HCT116 (cell line): Measurements from ENCODE around the gene PXMP2. TPM values are rescaled to one million over a fixed set of nuclear protein-coding genes. Genes with fewer than 3 reads are reported as not detected.

ENCODE experiments used
- ATAC-seq: fragments of 200-7000 bp; cut with Tn5 transposase; 2 replicates; pipeline ENCODE4 v1.9.1; 2020; ENCODE audit warnings: mild to moderate bottlenecking, moderate library complexity
- BruUV-seq: library from RNA; stranded (reverse); fragments of 400-500 nt; replicated peaks from 2 replicates; lab custom pipeline; 2021; lab: Mats Ljungman, UMichigan
- CTCF ChIA-PET: fragments of 300-600 bp; sonication (Branson Sonifier 250); formaldehyde crosslinking; loops from one replicate; lab custom pipeline; 2021; ENCODE audit warnings: antibody characterized with exemption; lab: Charles Lee
- POLR2A ChIA-PET: fragments of 300-600, 350-600 bp; sonication (Branson Sonifier 250); formaldehyde crosslinking; loops from one replicate; lab custom pipeline; 2021; ENCODE audit warnings: antibody characterized with exemption; lab: Charles Lee
- RAD21 ChIA-PET, 2 experiments: fragments of 300-600 bp; sonication (Branson Sonifier 250); formaldehyde crosslinking; loops; one replicate each; lab custom pipeline; 2023; ENCODE audit warnings: low total read pairs in 2 of 2; ENCODE audit not compliant: uncharacterized antibody in 2 of 2, unreplicated experiment in 2 of 2, low non-redundant PET in 1 of 2; lab: Charles Lee
- DNase-seq: peaks from one replicate; pipeline ENCODE4 v3.0.0-alpha.2; 2010; ENCODE audit warnings: low read depth, low spot score
- H2AFZ ChIP-seq: fragments of 200-600 bp; shearing (Covaris generic), sonication (generic); 2 replicates; pipeline ENCODE4 v1.6.1; 2017; ENCODE audit warnings: low read depth, mixed run types, mixed read lengths, antibody characterized with exemption, low read length; ENCODE audit not compliant: poor library complexity, severe bottlenecking
- H3K27ac ChIP-seq: 2 replicates; pipeline ENCODE4 v1.5.1; 2012; ENCODE audit warnings: low read depth, low read length
- H3K27me3 ChIP-seq: fragments of 200-600 bp; sonication (generic); 2 replicates; pipeline ENCODE4 v1.6.1; 2016; ENCODE audit warnings: mixed run types, low read length, mixed read lengths; ENCODE audit not compliant: insufficient read depth
- H3K36me3 ChIP-seq, 2 experiments: fragments of 200-500 bp in 1 of 2; fragments of 200-600 bp in 1 of 2; sonication (Bioruptor generic) in 1 of 2; sonication (generic) in 1 of 2; 2 replicates each; pipeline versions ENCODE4 v1.5.1 to v1.6.1; 2014 to 2016; ENCODE audit warnings: low read length in 2 of 2, inconsistent platforms in 1 of 2, mixed read lengths in 1 of 2, mixed run types in 1 of 2; ENCODE audit not compliant: insufficient read depth in 2 of 2, control insufficient read depth in 1 of 2
- H3K4me1 ChIP-seq, 2 experiments: fragments of 200-600 bp in 1 of 2; sonication (generic) in 1 of 2; 2 replicates each; pipeline versions ENCODE4 v1.5.1 to v1.6.1; 2012 to 2017; ENCODE audit warnings: low read length in 2 of 2, inconsistent platforms in 1 of 2, mild to moderate bottlenecking in 1 of 2, mixed read lengths in 1 of 2, mixed run types in 1 of 2, moderate library complexity in 1 of 2; ENCODE audit not compliant: insufficient read depth in 2 of 2, control insufficient read depth in 1 of 2
- H3K4me2 ChIP-seq: fragments of 200-600 bp; sonication (generic); 2 replicates; pipeline ENCODE4 v1.6.1; 2017; ENCODE audit warnings: mixed run types, low read length, mixed read lengths
- H3K4me3 ChIP-seq, 2 experiments: fragments of 200-600 bp in 1 of 2; sonication (generic) in 1 of 2; replicated peaks in 1 of 2; 2 replicates each; pipeline ENCODE4 v1.5.1; 2011 to 2016; ENCODE audit warnings: low read length in 2 of 2, control low read depth in 1 of 2, low read depth in 1 of 2, mild to moderate bottlenecking in 1 of 2, mixed read lengths in 1 of 2, mixed run types in 1 of 2
- H3K79me2 ChIP-seq: fragments of 200-600 bp; sonication (generic); 2 replicates; pipeline ENCODE4 v1.6.1; 2017; ENCODE audit warnings: mild to moderate bottlenecking, mixed run types, low read length, moderate library complexity, mixed read lengths; ENCODE audit not compliant: insufficient read depth
- H3K9ac ChIP-seq: fragments of 200-600 bp; sonication (generic); 2 replicates; pipeline ENCODE4 v1.6.1; 2016; ENCODE audit warnings: low read length, mixed read lengths
- H3K9me2 ChIP-seq: fragments of 200-600 bp; sonication (generic), shearing (Covaris generic); 2 replicates; pipeline ENCODE4 v1.6.1; 2017; ENCODE audit warnings: mixed run types, mild to moderate bottlenecking, moderate library complexity; ENCODE audit not compliant: insufficient read depth
- H3K9me3 ChIP-seq, 2 experiments: fragments of 200-500 bp in 1 of 2; fragments of 200-600 bp in 1 of 2; sonication (Bioruptor generic) in 1 of 2; sonication (generic) in 1 of 2; 2 replicates each; pipeline ENCODE4 v1.6.1; 2014 to 2017; ENCODE audit warnings: low read length in 2 of 2, mixed read lengths in 2 of 2, inconsistent platforms in 1 of 2, low read depth in 1 of 2, mild to moderate bottlenecking in 1 of 2, mixed run types in 1 of 2, moderate library complexity in 1 of 2; ENCODE audit not compliant: control insufficient read depth in 1 of 2, insufficient read depth in 1 of 2
- H4K20me1 ChIP-seq: fragments of 200-600 bp; sonication (generic), shearing (Covaris generic); 2 replicates; pipeline ENCODE4 v1.6.1; 2017; ENCODE audit warnings: mixed run types, mild to moderate bottlenecking, moderate library complexity; ENCODE audit not compliant: insufficient read depth
- CBX3 ChIP-seq: IDR thresholded peaks from 2 replicates; pipeline ENCODE4 v1.6.1; 2012; ENCODE audit warnings: low read depth
- JUND ChIP-seq: IDR thresholded peaks from 2 replicates; pipeline ENCODE4 v1.6.1; 2012
- POLR2A ChIP-seq: IDR thresholded peaks from 2 replicates; pipeline ENCODE4 v1.7.0; 2011; ENCODE audit warnings: borderline replicate concordance; ENCODE audit not compliant: insufficient read depth, insufficient read length; ENCODE audit errors: extremely low read depth
- SIN3A ChIP-seq: IDR thresholded peaks from 2 replicates; pipeline ENCODE4 v1.6.1; 2012; ENCODE audit warnings: low read depth
- SP1 ChIP-seq: IDR thresholded peaks from 2 replicates; pipeline ENCODE4 v1.6.1; 2012; ENCODE audit warnings: low read depth
- TCF7L2 ChIP-seq: IDR thresholded peaks from 2 replicates; pipeline ENCODE4 v1.7.0; 2011; ENCODE audit warnings: borderline replicate concordance, inconsistent platforms; ENCODE audit not compliant: insufficient read depth, insufficient read length; ENCODE audit errors: extremely low read depth
- YY1 ChIP-seq: IDR thresholded peaks from 2 replicates; pipeline ENCODE4 v1.6.1; 2011; ENCODE audit warnings: low read length, low read depth, moderate library complexity, mild to moderate bottlenecking; ENCODE audit not compliant: insufficient replicate concordance; ENCODE audit errors: extremely low read depth
- ZBTB33 ChIP-seq: IDR thresholded peaks from 2 replicates; pipeline ENCODE4 v1.6.1; 2011; ENCODE audit warnings: mild to moderate bottlenecking, low read length, moderate library complexity; ENCODE audit not compliant: insufficient replicate concordance; ENCODE audit errors: extremely low read depth
- ZFX ChIP-seq: fragments of 450-650 bp; IDR thresholded peaks from 2 replicates; pipeline ENCODE4 v1.6.1; 2017
- intact Hi-C: fragments of 100-400 bp; cut with micrococcal nuclease; formaldehyde crosslinking; loops from 2 replicates; pipeline ENCODE4 v1.10.0; 2022
- total RNA-seq: library from RNA; stranded (reverse); gene quantifications from one replicate; pipeline ENCODE4 v1.2.1, GENCODE V29; 2021; ENCODE audit not compliant: unreplicated experiment

PXMP2 gene
- total RNA-seq, 1 experiment from 2014 or later: 30.9 TPM

- ChIA-PET POLR2A (no interaction called here), RAD21 (no interaction called here), CTCF (no interaction called here)
- H3K27ac ChIP-seq: no peak overlapping the region
- H2AFZ ChIP-seq: no peak overlapping the region
- no peaks in the 10 kb centered on the region for H3K9me2 ChIP-seq
- intact Hi-C loops: no loop called here
- H3K4me1 ChIP-seq: peaks cover 0 to 3% of the 10 kb centered on the region in 2 experiments; a peak in 1 of 4 replicates
- no peak overlapping the region for H3K4me2 ChIP-seq
- peaks cover 3% of the 10 kb centered on the region; the same call in 1 of the 2 replicates for H4K20me1 ChIP-seq
- ATAC-seq (no peak), DNase-seq (no peak)
- no TSS peak for BruUV-seq
- H3K36me3 ChIP-seq: peaks cover 42 to 51% of the 10 kb centered on the region in 2 experiments
- no peak overlapping the region for H3K4me3 ChIP-seq
- no peaks in the 10 kb centered on the region for H3K27me3 ChIP-seq
- no peaks in the 10 kb centered on the region for H3K9me3 ChIP-seq
- peaks cover 4% of the 10 kb centered on the region; the same call in 1 of the 2 replicates for H3K79me2 ChIP-seq
- H3K9ac ChIP-seq: no peak overlapping the region
- TF ChIP-seq ZBTB33 (no peak), POLR2A (no peak), SIN3A (no peak), CBX3 (no peak), ZFX (no peak), SP1 (no peak), JUND (no peak), TCF7L2 (no peak), YY1 (no peak)
Observed at GRCh38 chr12:132726386-132726785, 39.0 kb downstream of the PXMP2 start.
